Neutrophil (primary cell): Measurements from ENCODE around the gene FASTKD3.

ENCODE experiments used
- H3K27ac ChIP-seq: fragments of 200-600 bp; sonication (generic); 2 replicates; pipeline ENCODE4 v1.5.1; 2016; ENCODE audit warnings: mild to moderate bottlenecking, moderate library complexity
- H3K27me3 ChIP-seq: fragments of 200-600 bp; sonication (generic); 2 replicates; pipeline ENCODE4 v1.6.0; 2016; ENCODE audit warnings: mild to moderate bottlenecking
- H3K36me3 ChIP-seq: fragments of 200-600 bp; sonication (generic); 2 replicates; pipeline ENCODE4 v1.5.1; 2017
- H3K4me1 ChIP-seq, 2 experiments: fragments of 200-600 bp in 1 of 2; sonication (generic) in 1 of 2; 1 replicate in 1 of 2; 2 replicates in 1 of 2; pipeline versions ENCODE4 v1.5.1 to v1.6.1; 2013 to 2016; ENCODE audit warnings: low read depth in 1 of 2, low read length in 1 of 2, mild to moderate bottlenecking in 1 of 2, moderate library complexity in 1 of 2; ENCODE audit not compliant: control insufficient read depth in 1 of 2, insufficient read depth in 1 of 2
- H3K4me3 ChIP-seq, 2 experiments: fragments of 200-600 bp in 1 of 2; sonication (generic) in 1 of 2; 1 replicate in 1 of 2; 2 replicates in 1 of 2; pipeline ENCODE4 v1.5.1; 2013 to 2016; ENCODE audit warnings: low read depth in 1 of 2, low read length in 1 of 2, mild to moderate bottlenecking in 1 of 2, moderate library complexity in 1 of 2
- H3K9me3 ChIP-seq: fragments of 200-600 bp; sonication (generic); 2 replicates; pipeline ENCODE4 v1.5.1; 2016
- TF ChIP-seq, protein P1 (sequence below): fragments of 200-600 bp; sonication (generic); IDR thresholded peaks from 2 replicates; pipeline ENCODE4 v1.5.1; 2016; ENCODE audit warnings: antibody characterized with exemption

The FASTKD3 gene

DNA sequence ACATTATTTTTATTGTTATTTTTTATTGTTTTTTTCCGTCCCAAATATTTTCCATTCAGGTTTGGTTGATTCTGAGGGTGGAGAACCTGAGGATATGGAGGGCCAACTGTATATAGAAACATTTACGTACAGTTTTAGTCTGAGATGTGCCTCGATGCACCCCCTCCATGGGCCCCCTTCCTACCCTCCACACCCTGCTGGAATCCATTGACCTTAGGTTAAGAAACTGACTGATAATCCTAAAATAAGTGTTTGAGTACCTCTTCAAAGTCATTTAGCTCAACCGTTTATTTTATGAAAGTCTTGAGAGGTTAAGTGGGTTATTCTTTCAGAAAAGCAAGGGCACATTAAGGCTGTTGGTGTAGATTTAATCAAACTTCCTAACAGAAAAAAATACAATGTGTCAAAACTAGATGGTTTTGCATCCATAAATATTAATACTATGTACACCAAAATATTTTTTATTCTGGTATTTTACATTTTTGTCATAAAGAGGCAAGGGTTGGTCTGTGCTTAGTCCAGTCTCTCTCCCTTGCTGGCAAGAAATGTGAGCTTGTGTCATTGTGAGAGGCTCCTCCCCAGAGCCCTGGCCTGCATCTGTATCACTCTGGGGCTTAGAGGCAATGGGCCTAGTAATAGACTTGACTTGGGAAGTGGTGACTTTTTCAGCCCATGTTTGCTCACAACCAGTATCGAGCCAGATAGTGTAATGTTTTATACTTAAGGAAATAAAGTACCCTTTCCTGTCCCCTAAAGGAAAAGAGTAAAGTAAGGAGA is 15.8 kb upstream of the FASTKD3 start:
- peaks cover 13% of the 10 kb centered on the region for H3K36me3 ChIP-seq
- no peak overlapping the region for H3K27ac ChIP-seq
- H3K27me3 ChIP-seq: no peaks in the 10 kb centered on the region
- TF ChIP-seq, protein P1, sequence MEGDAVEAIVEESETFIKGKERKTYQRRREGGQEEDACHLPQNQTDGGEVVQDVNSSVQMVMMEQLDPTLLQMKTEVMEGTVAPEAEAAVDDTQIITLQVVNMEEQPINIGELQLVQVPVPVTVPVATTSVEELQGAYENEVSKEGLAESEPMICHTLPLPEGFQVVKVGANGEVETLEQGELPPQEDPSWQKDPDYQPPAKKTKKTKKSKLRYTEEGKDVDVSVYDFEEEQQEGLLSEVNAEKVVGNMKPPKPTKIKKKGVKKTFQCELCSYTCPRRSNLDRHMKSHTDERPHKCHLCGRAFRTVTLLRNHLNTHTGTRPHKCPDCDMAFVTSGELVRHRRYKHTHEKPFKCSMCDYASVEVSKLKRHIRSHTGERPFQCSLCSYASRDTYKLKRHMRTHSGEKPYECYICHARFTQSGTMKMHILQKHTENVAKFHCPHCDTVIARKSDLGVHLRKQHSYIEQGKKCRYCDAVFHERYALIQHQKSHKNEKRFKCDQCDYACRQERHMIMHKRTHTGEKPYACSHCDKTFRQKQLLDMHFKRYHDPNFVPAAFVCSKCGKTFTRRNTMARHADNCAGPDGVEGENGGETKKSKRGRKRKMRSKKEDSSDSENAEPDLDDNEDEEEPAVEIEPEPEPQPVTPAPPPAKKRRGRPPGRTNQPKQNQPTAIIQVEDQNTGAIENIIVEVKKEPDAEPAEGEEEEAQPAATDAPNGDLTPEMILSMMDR: no peak
- no peaks in the 10 kb centered on the region for H3K9me3 ChIP-seq
- H3K4me3 ChIP-seq: no peak overlapping the region
- H3K4me1 ChIP-seq: peaks cover 35 to 36% of the 10 kb centered on the region in 2 experiments

DNA sequence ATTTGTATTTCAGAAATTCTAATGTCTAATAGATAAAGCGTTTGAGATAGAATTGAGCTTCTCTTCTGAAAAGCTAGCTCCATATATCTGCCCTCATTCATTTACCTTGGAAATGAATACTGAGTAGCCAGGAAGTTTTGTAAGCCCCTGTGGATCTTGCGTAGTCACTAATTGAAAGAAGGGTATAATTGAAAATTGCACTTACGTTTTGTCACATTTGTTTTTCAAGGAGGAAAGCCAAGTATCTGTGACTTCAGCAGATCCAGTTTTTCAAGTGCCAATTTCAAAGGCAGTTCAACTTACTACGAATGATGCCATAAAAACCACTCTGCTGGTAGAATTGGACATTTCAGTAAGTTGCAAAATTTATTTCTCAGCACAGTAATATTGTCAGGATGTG is 14.1 kb upstream of the FASTKD3 start:
- H3K4me3 ChIP-seq: no peak overlapping the region
- no peaks in the 10 kb centered on the region for H3K9me3 ChIP-seq
- no peaks in the 10 kb centered on the region for H3K27me3 ChIP-seq
- TF ChIP-seq, protein P1: no peak
- H3K36me3 ChIP-seq: peaks cover 4% of the 10 kb centered on the region
- H3K27ac ChIP-seq: peak overlapping the region; percentile 73
- peaks cover 53% of the 10 kb centered on the region in 2 experiments for H3K4me1 ChIP-seq

DNA sequence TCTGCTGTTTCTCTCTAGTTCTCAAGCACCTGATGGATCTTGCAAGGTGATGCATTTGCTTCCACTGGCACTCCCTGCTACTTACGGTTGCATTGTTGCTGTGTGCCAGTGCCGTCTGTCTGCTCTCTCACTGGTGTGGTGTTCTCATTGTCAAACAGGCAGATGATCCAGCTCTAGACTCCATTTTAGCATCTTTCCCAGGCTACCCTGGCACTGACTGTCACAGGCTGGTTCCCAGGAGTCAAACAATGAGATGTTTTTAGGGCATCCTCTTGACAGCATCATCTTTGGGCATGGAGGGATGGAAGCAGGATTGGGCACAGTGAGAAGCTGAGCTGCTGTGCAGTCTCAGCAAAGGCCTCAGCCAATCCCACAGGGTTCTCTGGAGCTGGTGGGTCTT is 13.0 kb upstream of the FASTKD3 start:
- TF ChIP-seq, protein P1: no peak
- peaks cover 5% of the 10 kb centered on the region for H3K36me3 ChIP-seq
- H3K9me3 ChIP-seq: no peaks in the 10 kb centered on the region
- H3K4me3 ChIP-seq: no peak overlapping the region
- H3K27me3 ChIP-seq: no peaks in the 10 kb centered on the region
- peak overlapping the region; percentile 73 for H3K27ac ChIP-seq
- H3K4me1 ChIP-seq: peaks cover 53 to 55% of the 10 kb centered on the region in 2 experiments

DNA sequence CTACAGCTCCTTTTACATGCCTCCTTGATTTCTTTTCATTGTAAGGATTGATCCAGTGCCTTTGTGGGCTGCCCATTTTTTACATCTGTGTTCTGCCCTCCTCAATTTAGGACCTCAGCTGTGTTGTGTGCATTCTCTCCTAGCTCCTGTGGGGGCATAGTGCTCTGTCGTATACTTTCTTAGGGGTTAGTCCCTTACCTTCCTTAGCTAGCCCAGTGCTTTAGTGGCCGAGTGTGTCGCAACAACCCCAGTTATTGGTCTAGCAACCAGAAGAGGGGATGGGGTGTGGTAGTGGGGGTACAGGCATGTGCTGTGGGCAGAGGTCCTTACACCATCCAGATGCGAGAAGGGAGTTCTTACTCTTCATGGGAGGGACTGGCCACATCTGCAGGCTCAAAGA is 12.3 kb upstream of the FASTKD3 start:
- Histone ChIP-seq H3K4me1 (peaks cover 53 to 55% of the 10 kb centered on the region in 2 experiments), H3K27me3 (no peaks in the 10 kb centered on the region), H3K36me3 (peaks cover 13% of the 10 kb centered on the region), H3K4me3 (no peak overlapping the region), H3K27ac (peak overlapping the region; percentile 73), H3K9me3 (no peaks in the 10 kb centered on the region)
- TF ChIP-seq, protein P1: no peak

DNA sequence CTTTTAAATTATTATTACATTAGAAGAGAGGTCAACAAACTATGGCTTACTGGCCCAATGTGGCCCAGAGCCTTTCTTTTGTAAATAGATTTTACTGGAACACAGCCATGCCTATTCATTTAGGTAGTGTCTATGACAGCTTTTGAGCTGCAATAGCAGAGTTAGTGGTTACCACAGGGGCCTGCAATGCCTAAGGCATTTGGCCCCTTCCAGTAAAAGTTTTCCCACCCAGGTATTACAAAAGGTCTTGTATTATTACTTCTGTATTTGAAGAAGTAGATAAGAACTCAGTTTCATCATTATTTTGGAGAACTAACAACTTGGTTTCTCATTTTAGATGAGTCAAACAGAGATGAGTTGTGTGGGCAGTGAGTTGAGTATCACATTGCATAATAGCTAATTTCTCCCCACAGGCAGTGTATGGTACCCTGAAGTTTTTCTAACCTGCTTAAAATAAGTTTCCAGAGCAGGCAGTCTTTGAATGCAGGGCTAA is 9.6 kb upstream of the FASTKD3 start:
- TF ChIP-seq, protein P1: no peak
- Histone ChIP-seq H3K27ac (peak overlapping the region; percentile 65), H3K36me3 (peaks cover 16% of the 10 kb centered on the region), H3K4me3 (no peak overlapping the region), H3K4me1 (peaks cover 46 to 47% of the 10 kb centered on the region in 2 experiments), H3K27me3 (no peaks in the 10 kb centered on the region), H3K9me3 (no peaks in the 10 kb centered on the region)
